GM21528 (cell line): ENCODE results near the gene MRPL55.

Experiments
- ATAC-seq: cut with Tn5 transposase; IDR thresholded peaks from one replicate; pipeline ENCODE4 v1.9.1; 2021; ENCODE audit warnings: mild to moderate bottlenecking, moderate library complexity; ENCODE audit not compliant: unreplicated experiment, low FRiP score

Gene MRPL55

DNA sequence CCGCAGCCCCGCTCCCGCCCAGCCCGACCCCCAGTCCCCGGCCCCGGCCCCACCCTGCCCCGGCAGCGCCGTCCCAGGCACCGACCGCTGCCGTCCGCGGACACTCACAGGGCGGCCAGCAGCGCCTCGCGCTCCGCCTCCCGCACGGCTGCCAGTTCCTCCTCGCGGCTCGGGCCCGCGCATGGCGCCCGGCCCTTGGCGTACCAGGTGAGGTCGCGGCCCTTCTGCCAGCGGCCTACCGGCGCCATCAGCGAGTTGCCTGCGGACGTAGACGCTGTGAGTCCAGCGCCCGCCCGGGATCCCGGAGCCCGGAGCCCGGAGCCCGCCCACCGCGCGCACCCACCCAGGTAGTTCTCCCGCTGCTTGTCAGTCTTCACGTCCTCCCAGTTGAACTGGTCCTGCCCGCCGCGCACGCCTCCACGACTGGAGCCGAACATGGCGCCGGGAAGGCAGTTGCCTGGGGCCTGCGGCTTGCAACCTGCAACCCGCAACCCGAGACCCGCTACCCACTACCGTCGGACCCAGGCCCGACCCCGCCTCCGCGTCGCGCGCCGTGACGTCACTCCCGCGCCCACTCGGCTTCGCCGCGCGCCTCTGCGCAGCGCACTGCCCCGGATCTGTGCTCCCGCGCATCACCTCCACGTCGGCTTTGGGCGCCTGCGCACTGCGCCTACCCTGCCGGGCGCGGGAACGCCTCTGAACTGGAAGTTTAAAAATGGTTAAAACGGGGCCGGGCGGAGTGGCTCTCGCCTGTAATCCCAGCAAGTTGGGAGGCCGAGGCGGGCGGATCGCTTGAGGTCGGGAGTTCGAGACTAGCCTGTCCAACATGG, 6.1 kb downstream of the MRPL55 start, which contains the start of gene C1orf35:
TSS of gene C1orf35 (minus strand) at position 535 of the 830 bp plus-strand sequence. CDS start at position 437, 98 bp downstream.
- peak; percentile 53 for ATAC-seq

- ATAC-seq = peak; percentile 21
Measured at GRCh38 chr1:228101994-228102790, 6.9 kb downstream of the MRPL55 start.

GRCh38 chr1:228101614-228101993, 7.5 kb downstream of the MRPL55 start:
- ATAC-seq = no peak

GRCh38 chr1:228100822-228101613, 8.1 kb downstream of the MRPL55 start:
- ATAC-seq = no peak

DNA sequence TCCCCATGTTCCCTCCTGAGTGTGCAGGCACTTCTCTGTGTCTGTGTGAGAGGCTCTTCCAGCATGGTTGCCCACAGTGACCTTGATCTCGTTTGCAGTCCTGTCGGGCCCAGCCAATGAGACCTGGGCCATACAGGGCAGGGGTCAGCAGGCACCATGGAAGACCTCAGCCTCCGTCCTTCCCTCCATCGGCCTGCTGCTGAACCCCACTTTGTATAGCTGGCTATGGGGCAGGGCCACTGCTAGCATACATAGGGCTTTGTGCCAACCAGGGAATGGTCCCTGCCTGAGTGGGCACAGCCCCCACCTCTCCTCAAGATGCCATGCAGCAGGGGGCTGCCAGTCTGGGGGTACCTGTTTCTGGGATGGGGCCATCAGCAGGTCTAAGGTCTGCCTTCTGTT, 9.8 kb downstream of the MRPL55 start:
- no peak for ATAC-seq

DNA sequence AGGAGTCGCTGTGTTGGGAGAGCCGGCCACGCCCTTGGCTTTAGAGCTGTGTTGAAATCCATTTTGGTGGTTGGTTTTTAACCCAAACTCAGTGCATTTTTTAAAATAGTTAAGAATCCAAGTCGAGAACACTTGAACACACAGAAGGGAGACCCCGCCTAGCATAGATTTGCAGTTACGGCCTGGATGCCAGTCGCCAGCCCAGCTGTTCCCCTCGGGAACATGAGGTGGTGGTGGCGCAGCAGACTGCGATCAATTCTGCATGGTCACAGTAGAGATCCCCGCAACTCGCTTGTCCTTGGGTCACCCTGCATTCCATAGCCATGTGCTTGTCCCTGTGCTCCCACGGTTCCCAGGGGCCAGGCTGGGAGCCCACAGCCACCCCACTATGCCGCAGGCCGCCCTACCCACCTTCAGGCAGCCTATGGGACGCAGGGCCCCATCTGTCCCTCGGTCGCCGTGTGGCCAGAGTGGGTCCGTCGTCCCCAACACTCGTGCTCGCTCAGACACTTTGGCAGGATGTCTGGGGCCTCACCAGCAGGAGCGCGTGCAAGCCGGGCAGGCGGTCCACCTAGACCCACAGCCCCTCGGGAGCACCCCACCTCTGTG, 10.7 kb downstream of the MRPL55 start:
- ATAC-seq = no peak

- ATAC-seq = no peak
Measured at GRCh38 chr1:228097333-228098081, 11.6 kb downstream of the MRPL55 start.

- ATAC-seq = no peak
Measured at GRCh38 chr1:228096416-228097332, 12.4 kb downstream of the MRPL55 start.

DNA sequence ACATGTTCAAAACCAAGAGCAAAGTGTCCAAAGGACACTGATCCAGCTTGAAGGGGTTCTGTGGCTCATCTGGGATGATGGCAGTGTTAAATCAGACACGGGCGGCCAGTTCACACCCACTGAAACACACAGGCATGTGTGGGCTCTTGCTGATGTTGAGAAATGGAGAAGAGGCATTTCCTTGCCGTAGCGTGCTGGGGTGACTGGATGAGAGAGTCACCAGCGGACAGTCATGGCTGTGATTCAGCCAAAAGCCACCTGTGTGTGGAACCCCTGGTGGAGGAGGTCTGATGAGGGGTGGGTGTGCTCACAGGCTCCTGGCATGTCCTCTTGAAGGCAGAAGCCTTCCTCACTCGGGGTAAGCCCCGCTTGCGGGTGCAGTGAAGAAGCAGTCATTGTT, 13.2 kb downstream of the MRPL55 start:
- ATAC-seq = no peak

DNA sequence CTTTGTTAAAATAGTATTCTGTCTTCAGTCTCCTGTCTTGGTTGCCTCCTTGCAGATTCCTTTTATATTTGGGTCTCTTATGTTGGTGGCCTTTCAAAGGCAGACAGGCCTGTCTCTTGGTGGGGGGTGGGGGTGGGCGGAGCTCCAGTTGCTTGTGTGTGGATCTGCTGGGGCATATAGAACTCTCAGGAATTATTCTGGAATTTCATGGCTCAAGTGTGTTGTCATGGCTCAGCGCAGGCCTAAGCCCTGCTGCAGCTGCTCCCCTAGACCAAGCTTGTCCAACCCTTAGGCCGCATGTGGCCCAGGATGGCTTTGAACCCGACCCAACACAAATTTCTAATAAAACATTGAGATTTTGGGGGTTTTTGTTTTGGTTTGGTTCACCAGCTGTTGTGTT, 13.9 kb downstream of the MRPL55 start:
- no peak for ATAC-seq

- no peak for ATAC-seq
Measured at GRCh38 chr1:228094432-228095016, 14.6 kb downstream of the MRPL55 start.

- ATAC-seq = no peak
Measured at GRCh38 chr1:228093050-228093906, 15.8 kb downstream of the MRPL55 start.

DNA sequence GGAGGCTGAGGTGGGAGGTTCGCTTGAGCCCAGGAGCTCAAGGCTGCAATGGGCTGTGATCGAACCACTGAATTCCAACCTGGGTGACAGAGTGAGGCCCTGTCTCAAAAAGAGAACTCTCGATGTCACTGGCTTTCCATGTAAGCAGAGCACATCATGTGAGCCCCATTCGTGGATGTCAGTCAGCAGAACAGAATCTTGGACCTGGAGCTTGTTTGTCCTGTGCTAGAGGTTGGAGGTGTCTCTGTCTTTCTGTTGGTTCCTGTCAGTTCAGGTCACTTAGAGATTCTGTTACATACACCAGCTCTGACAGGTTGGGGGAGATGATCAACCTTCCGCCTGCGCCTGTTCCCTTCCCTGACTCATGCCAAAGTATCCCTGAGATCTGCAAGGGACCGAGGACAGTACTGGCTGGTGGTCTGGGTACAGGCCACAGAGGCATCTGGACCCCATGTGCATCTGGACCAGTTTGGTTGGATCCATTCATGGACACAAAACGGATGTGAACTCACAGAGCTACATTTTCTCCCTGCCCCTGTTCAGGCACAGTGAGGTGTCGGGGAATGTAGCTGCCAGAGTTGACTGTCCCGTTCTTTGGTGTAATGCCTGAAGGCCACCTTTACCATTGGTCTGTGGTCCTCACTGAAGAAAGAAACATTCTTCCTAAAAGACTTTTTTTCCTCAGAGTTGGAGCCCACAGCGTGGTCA, 16.6 kb downstream of the MRPL55 start:
- no peak for ATAC-seq

GRCh38 chr1:228091084-228091483, 18.0 kb downstream of the MRPL55 start:
- ATAC-seq = no peak

- no peak for ATAC-seq
Measured at GRCh38 chr1:228090613-228091081, 18.5 kb downstream of the MRPL55 start.

- ATAC-seq = no peak
Measured at GRCh38 chr1:228089519-228090380, 19.3 kb downstream of the MRPL55 start.
